Measurements from ENCODE around the gene AP5Z1.

AP5Z1 gene

GRCh38 chr7:4835398-4836205, 60.2 kb downstream of the AP5Z1 start:
- no peaks in the 10 kb centered on the region for H3K27me3 ChIP-seq (ENCODE audit: insufficient read depth, low read length)
- no peak overlapping the region for H3K4me3 ChIP-seq (ENCODE audit: low read length)
- peaks cover 16% of the 10 kb centered on the region for H3K4me1 ChIP-seq (ENCODE audit: insufficient read depth, low read length)
- no peak overlapping the region for H2AFZ ChIP-seq (ENCODE audit: low read depth, low read length)
- peaks cover 2% of the 10 kb centered on the region for H3K9me3 ChIP-seq (ENCODE audit: low read length)
- peaks cover 11% of the 10 kb centered on the region for H3K36me3 ChIP-seq (ENCODE audit: insufficient read depth, low read length)

DNA sequence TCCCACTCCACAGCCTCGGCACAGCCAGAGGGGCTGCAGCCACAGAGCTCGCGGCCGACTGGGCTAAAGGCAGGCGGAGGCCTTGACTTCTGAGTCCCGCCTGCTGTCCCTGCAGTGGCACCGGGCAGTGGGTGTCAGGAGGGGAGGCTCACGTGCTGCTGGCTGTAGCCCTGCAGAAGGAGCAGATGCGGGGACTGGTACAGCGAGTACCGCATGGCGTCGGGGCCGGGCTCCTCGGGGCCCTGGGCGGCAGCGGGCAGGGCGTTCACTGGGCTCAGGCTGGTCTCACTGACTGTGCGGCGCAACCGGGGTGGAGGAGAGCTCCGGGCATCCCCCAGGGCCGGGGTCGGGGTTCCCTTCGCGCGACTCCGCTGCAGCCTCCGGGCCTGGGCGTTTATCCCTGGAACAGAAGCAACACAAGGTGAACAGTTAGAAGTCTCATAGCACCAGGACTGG, 60.8 kb downstream of the AP5Z1 start:
- H3K9me3 ChIP-seq (ENCODE audit: low read length), result peaks cover 2% of the 10 kb centered on the region
- H3K4me3 ChIP-seq (ENCODE audit: low read length), result no peak overlapping the region
- peaks cover 11% of the 10 kb centered on the region for H3K36me3 ChIP-seq (ENCODE audit: insufficient read depth, low read length)
- H3K27me3 ChIP-seq (ENCODE audit: insufficient read depth, low read length), result no peaks in the 10 kb centered on the region
- H2AFZ ChIP-seq (ENCODE audit: low read depth, low read length), result no peak overlapping the region
- peaks cover 16% of the 10 kb centered on the region for H3K4me1 ChIP-seq (ENCODE audit: insufficient read depth, low read length)

DNA sequence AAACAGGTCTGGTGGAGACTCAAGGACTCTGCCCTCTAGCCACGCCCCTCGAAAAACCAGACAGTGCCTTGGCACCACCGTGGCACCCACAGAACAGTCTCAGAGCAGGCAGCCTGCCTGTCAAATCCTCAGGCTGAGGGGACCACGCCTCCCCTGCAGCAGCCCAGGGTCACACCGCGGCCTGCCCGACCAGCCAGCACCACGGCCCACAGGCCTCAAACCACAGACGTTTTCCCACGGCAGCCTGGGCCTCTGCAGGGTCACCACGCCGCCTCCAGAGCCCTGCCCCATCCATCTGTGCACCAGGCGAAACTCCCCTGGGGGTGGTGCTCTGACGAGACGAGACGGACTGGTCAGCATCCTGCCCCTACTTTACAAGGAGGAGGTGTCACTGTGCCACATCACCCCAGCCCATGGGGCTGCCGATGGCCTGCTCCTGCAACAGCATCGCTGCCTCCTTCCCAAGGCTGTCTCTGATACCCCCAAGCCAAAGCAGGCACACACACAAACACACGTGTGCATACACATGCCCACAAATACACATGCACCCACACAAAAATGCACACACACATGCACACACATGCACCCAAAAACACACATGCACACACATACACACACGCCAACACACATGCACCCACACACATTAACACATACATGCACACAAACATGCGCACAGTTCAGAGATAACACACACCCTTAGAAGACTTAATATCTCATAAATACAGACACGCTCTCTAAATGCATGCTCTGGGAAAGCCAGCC, 61.8 kb downstream of the AP5Z1 start:
- Histone ChIP-seq H3K4me3 (ENCODE audit: low read length) (no peak overlapping the region), H3K36me3 (ENCODE audit: insufficient read depth, low read length) (peaks cover 11% of the 10 kb centered on the region)

GRCh38 chr7:4837803-4838625, 62.6 kb downstream of the AP5Z1 start:
- peaks cover 11% of the 10 kb centered on the region for H3K36me3 ChIP-seq (ENCODE audit: insufficient read depth, low read length)
- no peaks in the 10 kb centered on the region for H3K27me3 ChIP-seq (ENCODE audit: insufficient read depth, low read length)
- peaks cover 16% of the 10 kb centered on the region for H3K4me1 ChIP-seq (ENCODE audit: insufficient read depth, low read length)
- no peak overlapping the region for H3K4me3 ChIP-seq (ENCODE audit: low read length)
- H3K9me3 ChIP-seq (ENCODE audit: low read length), result peaks cover 2% of the 10 kb centered on the region
- no peak overlapping the region for H2AFZ ChIP-seq (ENCODE audit: low read depth, low read length)

More for the DNA sequence above, 61.8 kb downstream of the AP5Z1 start:
- Histone ChIP-seq H3K27me3 (ENCODE audit: insufficient read depth, low read length) (no peaks in the 10 kb centered on the region), H2AFZ (ENCODE audit: low read depth, low read length) (no peak overlapping the region), H3K9me3 (ENCODE audit: low read length) (peaks cover 2% of the 10 kb centered on the region), H3K4me1 (ENCODE audit: insufficient read depth, low read length) (peaks cover 16% of the 10 kb centered on the region)

DNA sequence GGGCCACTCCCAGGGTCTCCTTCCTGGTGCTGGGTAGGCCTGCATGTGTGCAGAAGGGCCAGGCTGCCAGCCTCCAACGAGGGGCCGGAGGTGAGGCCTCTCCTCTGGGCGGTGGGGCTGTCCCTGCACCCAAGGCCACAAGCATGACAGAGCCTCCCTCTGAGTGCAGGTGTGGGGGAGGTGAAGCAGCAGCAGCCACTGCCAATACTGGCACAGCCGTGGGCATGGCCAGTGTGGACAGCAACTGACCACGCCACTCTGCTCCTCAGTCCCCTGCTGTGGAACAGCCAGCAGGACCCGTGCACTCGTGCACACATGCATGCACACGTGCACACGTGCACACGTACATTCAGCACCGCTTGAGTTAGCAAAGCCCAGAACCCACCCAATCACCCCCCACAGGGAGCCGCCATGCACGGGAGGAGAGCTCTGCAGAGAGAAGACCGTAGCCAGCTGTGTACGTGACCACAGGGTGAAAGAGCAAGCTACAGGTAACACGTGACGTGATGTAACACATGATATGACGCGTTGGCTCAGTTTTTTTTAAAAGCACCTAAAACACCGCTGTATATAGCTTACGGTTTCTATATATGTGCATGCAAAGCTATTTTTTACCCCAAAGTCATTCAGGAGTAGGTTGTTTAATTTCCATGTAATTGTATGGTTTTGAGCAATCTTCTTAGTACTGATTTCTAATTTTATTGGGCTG, 63.4 kb downstream of the AP5Z1 start:
- Histone ChIP-seq H3K9me3 (ENCODE audit: low read length) (peaks cover 2% of the 10 kb centered on the region), H3K27me3 (ENCODE audit: insufficient read depth, low read length) (no peaks in the 10 kb centered on the region), H3K4me1 (ENCODE audit: insufficient read depth, low read length) (peaks cover 16% of the 10 kb centered on the region), H2AFZ (ENCODE audit: low read depth, low read length) (no peak overlapping the region), H3K36me3 (ENCODE audit: insufficient read depth, low read length) (peaks cover 11% of the 10 kb centered on the region), H3K4me3 (ENCODE audit: low read length) (no peak overlapping the region)

DNA sequence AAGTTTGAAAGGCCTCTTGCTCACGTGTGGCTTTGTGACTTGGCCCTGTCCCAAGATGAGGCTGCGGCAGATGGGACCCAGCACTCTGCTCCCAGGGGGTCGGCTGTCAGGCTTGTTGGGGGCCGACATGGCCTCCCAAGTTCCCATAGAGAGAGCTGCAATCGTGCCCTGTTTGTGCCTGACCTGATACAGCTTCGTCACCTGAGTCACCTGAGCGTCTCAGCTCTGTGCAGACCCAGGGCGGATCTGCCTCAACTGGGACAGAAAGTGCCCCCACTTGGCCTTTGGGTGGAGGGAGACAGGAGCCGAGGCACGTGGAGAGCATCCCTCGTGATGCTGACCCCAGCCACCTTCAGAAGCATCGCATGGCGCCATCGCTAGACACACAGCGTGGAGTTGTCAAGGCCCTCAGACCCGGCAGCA, 64.7 kb downstream of the AP5Z1 start:
- peaks cover 7% of the 10 kb centered on the region for H3K36me3 ChIP-seq (ENCODE audit: insufficient read depth, low read length)
- H3K9me3 ChIP-seq (ENCODE audit: low read length), result peaks cover 2% of the 10 kb centered on the region

More for the DNA sequence above, 64.7 kb downstream of the AP5Z1 start:
- Histone ChIP-seq H2AFZ (ENCODE audit: low read depth, low read length) (no peak overlapping the region), H3K27me3 (ENCODE audit: insufficient read depth, low read length) (no peaks in the 10 kb centered on the region), H3K4me3 (ENCODE audit: low read length) (no peak overlapping the region), H3K4me1 (ENCODE audit: insufficient read depth, low read length) (peaks cover 16% of the 10 kb centered on the region)

Data from neuron (in vitro differentiated cells).